Measurements from ENCODE around the gene PRKCE.
"Not testable (repeated sequence)": the region's sequence is repeated elsewhere in the genome, so short reads cannot be mapped to it uniquely, and the experiment has no call there.

The PRKCE gene

DNA sequence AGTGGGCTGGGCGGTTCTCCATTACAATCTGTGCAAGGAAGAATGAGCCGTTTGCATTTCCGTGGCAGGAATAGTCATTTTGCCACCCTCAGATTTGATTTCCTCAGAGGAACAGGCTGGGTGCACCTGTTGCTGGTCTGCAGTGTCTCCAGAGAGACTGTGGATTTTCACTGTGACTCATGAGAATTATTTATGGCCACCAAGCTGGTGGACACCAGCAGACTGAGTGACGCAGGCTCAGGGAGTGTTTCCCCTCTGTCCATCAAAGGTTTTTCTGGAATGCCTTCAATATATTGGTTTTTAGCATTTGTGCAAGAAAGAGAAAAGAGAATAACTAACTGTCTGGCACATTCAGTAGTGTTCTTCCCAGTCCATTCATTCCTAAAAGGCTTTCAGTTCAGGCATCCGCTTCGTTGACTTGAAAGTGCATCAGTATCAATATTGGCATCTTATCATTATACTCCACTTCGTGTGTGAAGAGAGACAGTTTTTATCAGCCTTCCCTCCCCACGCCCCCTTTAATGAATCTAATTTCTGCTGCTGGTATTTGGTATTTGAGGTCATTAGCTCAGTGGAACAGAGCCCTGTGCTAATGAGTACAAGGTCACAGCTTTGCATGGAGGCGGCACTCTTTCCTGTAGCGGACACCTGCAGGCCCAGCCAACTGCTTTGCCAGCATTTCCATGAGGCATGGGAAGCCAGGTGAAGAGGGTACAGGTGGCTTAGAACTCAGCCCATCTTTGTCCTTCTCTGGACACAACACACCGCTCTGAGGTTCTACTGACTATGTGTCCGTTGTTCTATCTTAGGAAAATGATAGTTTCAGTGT is 39.9 kb downstream of the PRKCE start:
- TF ChIP-seq, protein P1, sequence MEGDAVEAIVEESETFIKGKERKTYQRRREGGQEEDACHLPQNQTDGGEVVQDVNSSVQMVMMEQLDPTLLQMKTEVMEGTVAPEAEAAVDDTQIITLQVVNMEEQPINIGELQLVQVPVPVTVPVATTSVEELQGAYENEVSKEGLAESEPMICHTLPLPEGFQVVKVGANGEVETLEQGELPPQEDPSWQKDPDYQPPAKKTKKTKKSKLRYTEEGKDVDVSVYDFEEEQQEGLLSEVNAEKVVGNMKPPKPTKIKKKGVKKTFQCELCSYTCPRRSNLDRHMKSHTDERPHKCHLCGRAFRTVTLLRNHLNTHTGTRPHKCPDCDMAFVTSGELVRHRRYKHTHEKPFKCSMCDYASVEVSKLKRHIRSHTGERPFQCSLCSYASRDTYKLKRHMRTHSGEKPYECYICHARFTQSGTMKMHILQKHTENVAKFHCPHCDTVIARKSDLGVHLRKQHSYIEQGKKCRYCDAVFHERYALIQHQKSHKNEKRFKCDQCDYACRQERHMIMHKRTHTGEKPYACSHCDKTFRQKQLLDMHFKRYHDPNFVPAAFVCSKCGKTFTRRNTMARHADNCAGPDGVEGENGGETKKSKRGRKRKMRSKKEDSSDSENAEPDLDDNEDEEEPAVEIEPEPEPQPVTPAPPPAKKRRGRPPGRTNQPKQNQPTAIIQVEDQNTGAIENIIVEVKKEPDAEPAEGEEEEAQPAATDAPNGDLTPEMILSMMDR (conservative IDR thresholded peaks at IDR 0.05; ENCODE audit: low read depth, low read length), result no peak
- no peak for DNase-seq (ENCODE audit: low read depth)
- no peak overlapping the region for H3K4me3 ChIP-seq (ENCODE audit: low read length)

DNA sequence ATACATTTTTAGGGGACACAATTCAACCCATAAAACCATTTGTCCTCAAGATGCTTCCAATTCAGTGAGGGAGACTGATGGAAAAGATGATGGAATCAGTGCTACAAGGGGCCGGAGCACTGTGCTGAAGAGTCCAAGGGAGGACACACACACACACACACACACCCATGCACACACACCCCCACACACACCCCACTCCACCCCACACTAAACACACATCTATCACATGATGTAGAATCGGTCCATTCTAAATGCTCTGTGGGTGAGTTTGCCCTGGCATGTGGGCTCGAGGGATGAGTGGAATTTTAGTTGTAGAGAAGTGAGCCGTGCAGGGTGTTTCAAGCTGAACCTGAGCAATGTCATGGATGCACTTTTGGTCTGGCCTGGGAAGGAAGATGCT is 41.1 kb downstream of the PRKCE start:
- no peak overlapping the region for H3K4me3 ChIP-seq (ENCODE audit: low read length)
- DNase-seq (ENCODE audit: low read depth), result no peak
- TF ChIP-seq, protein P1 (conservative IDR thresholded peaks at IDR 0.05; ENCODE audit: low read depth, low read length), result no peak

DNA sequence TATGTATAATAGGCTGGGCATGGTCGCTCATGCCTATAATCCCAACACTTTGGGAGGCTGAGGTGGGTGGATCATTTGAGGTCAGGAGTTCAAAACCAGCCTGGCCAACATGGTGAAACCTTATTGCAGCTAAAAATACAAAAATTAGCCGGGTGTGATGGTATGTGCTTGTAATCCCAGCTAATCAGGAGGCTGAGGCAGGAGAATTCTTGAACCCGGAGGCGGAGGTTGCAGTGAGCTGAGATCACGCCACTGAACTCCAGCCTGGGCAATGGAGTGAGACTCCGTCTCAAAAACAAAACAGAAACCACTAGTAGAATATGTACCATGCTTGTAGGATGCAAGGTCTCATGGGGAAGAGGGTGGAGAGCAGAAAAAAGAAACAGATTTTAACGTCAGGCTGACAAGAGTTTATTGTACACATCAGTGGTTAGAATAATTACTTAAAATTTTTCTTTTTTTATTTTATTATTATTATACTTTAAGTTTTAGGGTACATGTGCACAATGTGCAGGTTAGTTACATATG is 44.1 kb downstream of the PRKCE start:
- H3K4me3 ChIP-seq (ENCODE audit: low read length); DNase-seq (ENCODE audit: low read depth): not testable (repeated sequence)

DNA sequence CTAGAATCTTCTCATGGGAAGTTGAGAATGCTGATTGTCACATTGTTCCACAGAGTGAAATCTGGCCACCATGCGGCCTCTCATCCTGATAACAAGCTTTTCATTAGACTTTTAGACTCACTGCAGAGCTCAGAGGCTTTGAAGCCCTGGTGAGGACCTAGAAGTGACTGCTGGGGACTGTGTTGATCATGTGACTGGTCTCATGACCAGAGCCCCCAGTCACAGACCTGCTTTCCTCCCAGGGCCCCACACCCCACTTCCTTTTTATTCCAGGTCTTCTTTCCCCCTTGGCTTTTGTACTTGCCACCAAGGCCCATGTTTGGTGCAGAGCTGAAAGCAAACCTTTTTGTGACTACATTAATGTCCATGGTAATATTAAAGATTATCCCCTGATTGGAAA is 45.2 kb downstream of the PRKCE start:
- TF ChIP-seq, protein P1 (conservative IDR thresholded peaks at IDR 0.05; ENCODE audit: low read depth, low read length), result no peak
- H3K4me3 ChIP-seq (ENCODE audit: low read length), result no peak overlapping the region
- no peak for DNase-seq (ENCODE audit: low read depth)

DNA sequence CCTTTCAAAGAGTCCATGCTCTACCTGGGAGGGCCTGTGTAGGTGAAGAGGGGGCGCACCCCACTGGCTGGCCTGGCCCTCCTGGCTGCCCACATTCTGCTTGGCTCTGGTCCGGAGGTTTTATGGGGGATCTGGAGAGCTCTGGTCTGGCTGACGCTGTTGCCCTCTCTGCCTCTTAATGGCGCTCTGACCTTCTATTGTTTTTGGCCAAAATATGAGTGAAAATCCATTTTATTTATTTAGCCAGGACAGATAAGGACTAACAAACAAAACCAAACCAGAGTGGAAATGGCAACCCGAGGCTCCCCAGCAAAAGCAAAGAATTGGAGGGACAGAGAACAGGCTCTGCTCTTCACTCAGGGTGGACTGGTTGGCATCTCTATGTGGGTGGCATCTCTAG is 45.7 kb downstream of the PRKCE start:
- TF ChIP-seq, protein P1 (conservative IDR thresholded peaks at IDR 0.05; ENCODE audit: low read depth, low read length), result no peak

DNA sequence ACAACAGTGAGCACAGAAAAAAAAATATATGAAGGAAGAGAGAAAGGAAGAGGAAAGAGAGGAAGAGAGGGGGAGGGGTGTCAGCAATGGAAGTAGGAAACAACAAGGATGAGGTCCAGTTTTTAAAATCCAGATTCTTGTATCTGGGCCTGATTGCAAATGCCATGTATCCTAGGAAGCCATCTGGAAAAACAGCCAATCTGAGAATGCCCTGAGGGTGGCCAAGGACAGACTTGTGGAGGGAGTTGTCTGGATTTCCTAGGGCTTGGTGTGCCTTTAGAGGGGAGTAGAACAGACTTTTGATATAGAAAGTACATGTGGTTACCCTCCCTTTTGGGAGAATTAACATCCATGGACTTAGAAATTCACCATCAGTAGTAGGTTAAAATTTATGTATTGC is 47.1 kb downstream of the PRKCE start:
- no peak overlapping the region for H3K4me3 ChIP-seq (ENCODE audit: low read length)
- DNase-seq (ENCODE audit: low read depth), result no peak
- TF ChIP-seq, protein P1 (conservative IDR thresholded peaks at IDR 0.05; ENCODE audit: low read depth, low read length), result no peak

More for the DNA sequence above, 45.7 kb downstream of the PRKCE start:
- DNase-seq (ENCODE audit: low read depth), result no peak
- no peak overlapping the region for H3K4me3 ChIP-seq (ENCODE audit: low read length)

DNA sequence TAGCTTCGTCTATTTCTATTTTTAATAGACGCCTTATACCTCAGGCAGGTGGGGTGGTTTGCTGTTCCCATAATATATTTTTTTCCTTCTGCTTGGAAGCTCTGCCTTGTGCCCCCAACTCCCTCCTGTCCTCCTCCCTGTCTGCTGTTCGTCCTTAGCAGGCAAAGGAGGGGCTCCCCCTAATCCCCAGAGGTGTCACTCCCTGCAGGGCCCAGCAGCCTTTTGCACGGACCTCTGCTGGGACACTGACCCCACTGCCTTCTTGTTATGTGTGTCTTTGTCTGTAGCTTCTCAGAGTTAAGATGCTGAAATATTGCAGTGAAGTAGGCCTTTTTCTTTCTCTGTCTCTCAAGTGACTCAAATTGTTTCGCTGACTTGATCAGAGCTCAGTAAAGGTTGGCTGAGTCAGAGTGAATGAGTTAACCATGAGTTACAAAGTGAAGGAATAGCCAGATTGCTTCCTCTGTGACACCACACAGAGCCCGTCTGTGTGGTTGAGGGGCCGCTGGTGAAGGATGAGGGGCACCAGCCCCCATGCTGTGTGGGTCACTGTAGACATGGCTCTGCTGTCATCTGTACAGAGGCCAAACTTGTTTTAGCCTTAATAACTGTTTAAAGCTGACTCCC is 47.7 kb downstream of the PRKCE start:
- TF ChIP-seq, protein P1 (conservative IDR thresholded peaks at IDR 0.05; ENCODE audit: low read depth, low read length), result no peak
- no peak overlapping the region for H3K4me3 ChIP-seq (ENCODE audit: low read length)
- DNase-seq (ENCODE audit: low read depth), result peak; percentile 6
